GM19397 (cell line): ENCODE data around the gene DUSP18.
"Not testable (repeated sequence)": the region's sequence is repeated elsewhere in the genome, so short reads cannot be mapped to it uniquely, and the experiment has no call there.

Experiments
- ATAC-seq: cut with Tn5 transposase; IDR thresholded peaks from one replicate; pipeline ENCODE4 v1.9.1; 2021; ENCODE audit warnings: mild to moderate bottlenecking, moderate library complexity; ENCODE audit not compliant: unreplicated experiment

Gene DUSP18

GRCh38 chr22:30667494-30668385 is at the start of gene DUSP18:
DUSP18 (minus strand) TSS chr22:30667875; CDS start chr22:30664003, 3,872 bp downstream.
- peak; percentile 88 for ATAC-seq

- no peak for ATAC-seq
Observed at GRCh38 chr22:30714062-30714461, 46.4 kb upstream of the DUSP18 start.

- no peak for ATAC-seq
Observed at GRCh38 chr22:30712094-30712493, 44.4 kb upstream of the DUSP18 start.

- ATAC-seq, result not testable (repeated sequence)
Observed at GRCh38 chr22:30709980-30710379, 42.3 kb upstream of the DUSP18 start.

GRCh38 chr22:30705710-30706651 is 38.3 kb upstream of the DUSP18 start:
- no peak for ATAC-seq

- ATAC-seq, result no peak
Observed at GRCh38 chr22:30704978-30705377, 37.3 kb upstream of the DUSP18 start.

GRCh38 chr22:30702856-30703255 is 35.2 kb upstream of the DUSP18 start:
- no peak for ATAC-seq

- ATAC-seq, result no peak
Observed at GRCh38 chr22:30701872-30702271, 34.2 kb upstream of the DUSP18 start.

- no peak for ATAC-seq
Observed at GRCh38 chr22:30697975-30698374, 30.3 kb upstream of the DUSP18 start.

- no peak for ATAC-seq
Observed at GRCh38 chr22:30695871-30696655, 28.4 kb upstream of the DUSP18 start.

GRCh38 chr22:30695351-30695851 is 27.7 kb upstream of the DUSP18 start:
- no peak for ATAC-seq

- no peak for ATAC-seq
Observed at GRCh38 chr22:30694640-30695350, 27.1 kb upstream of the DUSP18 start, which contains the start of gene OSBP2. OSBP2 (plus strand) TSS chr22:30694874; CDS start chr22:30694910, 36 bp downstream.

GRCh38 chr22:30694171-30694639 is 26.5 kb upstream of the DUSP18 start:
- no peak for ATAC-seq

- ATAC-seq, result no peak
Observed at GRCh38 chr22:30691204-30691603, 23.5 kb upstream of the DUSP18 start.

- no peak for ATAC-seq
Observed at GRCh38 chr22:30689622-30690021, 21.9 kb upstream of the DUSP18 start.

- no peak for ATAC-seq
Observed at GRCh38 chr22:30687358-30687757, 19.7 kb upstream of the DUSP18 start.

GRCh38 chr22:30685178-30685577 is 17.5 kb upstream of the DUSP18 start:
- no peak for ATAC-seq

- ATAC-seq, result no peak
Observed at GRCh38 chr22:30681831-30682230, 14.2 kb upstream of the DUSP18 start.

GRCh38 chr22:30680991-30681770 is 13.5 kb upstream of the DUSP18 start:
- ATAC-seq, result no peak
